GM23338 (cell line): ENCODE data around the gene MKLN1. TPM values are rescaled to one million over a fixed set of nuclear protein-coding genes. Genes with fewer than 3 reads are reported as not detected.

Source experiments
- ATAC-seq: fragments of 200-7000 bp; cut with Tn5 transposase; 3 replicates; pipeline ENCODE4 v1.9.1; 2020
- DNase-seq: peaks from one replicate; pipeline ENCODE4 v3.0.0-alpha.2; 2015; ENCODE audit warnings: low spot score
- H2AFZ ChIP-seq: fragments of 200-600 bp; sonication (generic); 2 replicates; pipeline ENCODE4 v1.8.0; 2016; ENCODE audit warnings: antibody characterized with exemption, mild to moderate bottlenecking, moderate library complexity
- H3F3A ChIP-seq: fragments of 200-600 bp; sonication (generic); replicated peaks from 2 replicates; pipeline ENCODE4 v1.8.0; 2017; ENCODE audit warnings: antibody characterized with exemption, mixed run types, low read depth
- H3K27ac ChIP-seq: fragments of 200-600 bp; sonication (generic); 2 replicates; pipeline ENCODE4 v1.6.1; 2016; ENCODE audit warnings: low read depth
- H3K27me3 ChIP-seq: fragments of 200-600 bp; sonication (generic); 2 replicates; pipeline ENCODE4 v1.8.0; 2016; ENCODE audit warnings: mild to moderate bottlenecking, mixed run types, moderate library complexity; ENCODE audit not compliant: insufficient read depth
- H3K36me3 ChIP-seq: fragments of 200-600 bp; sonication (generic); 2 replicates; pipeline ENCODE4 v1.8.0; 2016; ENCODE audit warnings: mild to moderate bottlenecking; ENCODE audit not compliant: insufficient read depth
- H3K4me1 ChIP-seq: fragments of 200-600 bp; sonication (generic); 2 replicates; pipeline ENCODE4 v1.8.0; 2016; ENCODE audit warnings: mild to moderate bottlenecking, moderate library complexity; ENCODE audit not compliant: insufficient read depth
- H3K4me2 ChIP-seq: fragments of 200-600 bp; sonication (generic); 2 replicates; pipeline ENCODE4 v1.7.1; 2017; ENCODE audit warnings: mixed run types
- H3K4me3 ChIP-seq: fragments of 200-600 bp; sonication (generic); 2 replicates; pipeline ENCODE4 v1.6.1; 2016; ENCODE audit warnings: mixed run types
- H3K79me2 ChIP-seq: fragments of 200-600 bp; sonication (generic); replicated peaks from 2 replicates; pipeline ENCODE4 v1.8.0; 2017; ENCODE audit warnings: mild to moderate bottlenecking; ENCODE audit not compliant: insufficient read depth
- H3K9me2 ChIP-seq: fragments of 200-600 bp; sonication (generic); 2 replicates; pipeline ENCODE4 v1.8.0; 2017; ENCODE audit not compliant: insufficient read depth
- H4K20me1 ChIP-seq: fragments of 200-600 bp; sonication (generic); replicated peaks from 2 replicates; pipeline ENCODE4 v1.8.0; 2017; ENCODE audit warnings: mild to moderate bottlenecking; ENCODE audit not compliant: insufficient read depth
- H3K27ac Mint-ChIP-seq: 2 replicates; pipeline ENCODE4 v1.8.0; 2020; ENCODE audit warnings: inconsistent platforms, mild to moderate bottlenecking, moderate library complexity, mixed read lengths
- H3K27me3 Mint-ChIP-seq: 3 replicates; pipeline ENCODE4 v1.8.0; 2022; ENCODE audit warnings: low read depth, mild to moderate bottlenecking, moderate library complexity, mixed read lengths, inconsistent platforms; ENCODE audit not compliant: insufficient read depth, poor library complexity
- H3K36me3 Mint-ChIP-seq: 3 replicates; pipeline ENCODE4 v1.8.0; 2021; ENCODE audit warnings: low read depth, mild to moderate bottlenecking, inconsistent platforms, moderate library complexity, mixed read lengths
- H3K4me1 Mint-ChIP-seq: 3 replicates; pipeline ENCODE4 v1.8.0; 2020; ENCODE audit warnings: mild to moderate bottlenecking, inconsistent platforms, mixed read lengths
- H3K4me3 Mint-ChIP-seq: 3 replicates; pipeline ENCODE4 v1.8.0; 2021; ENCODE audit warnings: moderate library complexity, mild to moderate bottlenecking, inconsistent platforms, mixed read lengths
- H3K9me3 Mint-ChIP-seq: 3 replicates; pipeline ENCODE4 v1.8.0; 2020; ENCODE audit warnings: moderate library complexity, mild to moderate bottlenecking, inconsistent platforms, mixed read lengths
- CREB1 ChIP-seq: fragments of 250-450 bp; sonication (Bioruptor Pico); IDR thresholded peaks from 2 replicates; pipeline ENCODE4 v1.5.0; 2020; ENCODE audit warnings: low read depth, mild to moderate bottlenecking, moderate library complexity
- EZH2 ChIP-seq: fragments of 200-600 bp; sonication (generic); IDR thresholded peaks from one replicate; pipeline ENCODE4 v1.8.0; 2017; ENCODE audit warnings: antibody characterized with exemption, mild to moderate bottlenecking, low read depth; ENCODE audit not compliant: unreplicated experiment
- EZH2phosphoT487 ChIP-seq: fragments of 200-600 bp; sonication (generic); IDR thresholded peaks from one replicate; pipeline ENCODE4 v1.8.1; 2018; ENCODE audit warnings: antibody characterized with exemption; ENCODE audit not compliant: unreplicated experiment
- NANOG ChIP-seq: IDR thresholded peaks from 2 replicates; pipeline ENCODE4 v1.6.1; 2016; ENCODE audit warnings: antibody characterized with exemption, borderline replicate concordance
- POLR2AphosphoS5 ChIP-seq: IDR thresholded peaks from 2 replicates; pipeline ENCODE4 v1.6.1; 2016; ENCODE audit warnings: antibody characterized with exemption, low read depth
- STAT1 ChIP-seq: IDR thresholded peaks from one replicate; pipeline ENCODE4 v1.6.1; 2016; ENCODE audit warnings: antibody characterized with exemption; ENCODE audit not compliant: unreplicated experiment
- ZNF114 ChIP-seq: fragments of 250-450 bp; sonication (Bioruptor Pico); IDR thresholded peaks from 2 replicates; pipeline ENCODE4 v1.5.0; 2020; ENCODE audit warnings: mild to moderate bottlenecking, moderate library complexity
- polyA plus RNA-seq: library from polyadenylated mRNA; unstranded; fragments of >200 nt; fragmentation: Nextera tagmentation; extraction: Ambion mirVana; gene quantifications from 2 replicates; pipeline ENCODE4 v1.2.1, GENCODE V29; 2016
- total RNA-seq: library from RNA; depleted of rRNA; stranded (reverse); fragments of >200 nt; shearing (Covaris generic); gene quantifications from 2 replicates; pipeline ENCODE4 v1.2.3, GENCODE V29; 2014
- TF ChIP-seq, protein P1 (sequence below): IDR thresholded peaks from one replicate; pipeline ENCODE4 v1.6.1; 2018; ENCODE audit warnings: antibody characterized with exemption; ENCODE audit not compliant: unreplicated experiment
- TF ChIP-seq, protein P2 (sequence below): IDR thresholded peaks from 2 replicates; pipeline ENCODE4 v1.6.1; 2016; ENCODE audit warnings: antibody characterized with exemption
- TF ChIP-seq, protein P3 (sequence below): fragments of 250-450 bp; sonication (Bioruptor Pico); IDR thresholded peaks from 2 replicates; pipeline ENCODE4 v1.5.0; 2020; ENCODE audit warnings: mild to moderate bottlenecking, moderate library complexity

Gene MKLN1
- total and polyA plus RNA-seq, 2 experiments from 2014 or later = 25.3 to 46.5 TPM

DNA sequence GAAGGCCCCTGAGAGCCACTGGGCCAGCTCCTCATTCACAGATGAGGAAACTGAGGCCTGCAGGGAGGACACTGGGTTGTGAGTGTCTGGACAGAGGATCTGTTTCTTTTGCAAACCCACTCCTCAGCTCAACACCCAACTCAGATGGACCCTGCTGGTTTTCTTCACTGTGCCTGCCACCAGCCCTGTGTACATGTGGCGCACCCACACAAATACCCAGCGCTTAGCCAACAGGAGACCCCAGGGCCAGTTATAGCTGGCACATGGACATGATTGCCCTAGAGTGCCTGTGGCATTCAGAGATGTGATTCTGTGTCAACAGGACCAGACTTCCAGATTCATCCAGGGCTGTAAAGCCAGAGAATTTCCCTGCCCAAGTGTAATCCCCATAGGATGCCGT, 216.3 kb downstream of the MKLN1 start:
- peaks cover 67% of the 10 kb centered on the region for H3F3A ChIP-seq
- H3K27ac ChIP-seq = peak overlapping the region; percentile 66; the same call in 1 of the 2 replicates
- H3K4me3 Mint-ChIP-seq = no peak overlapping the region
- H3K4me3 ChIP-seq = no peak overlapping the region
- H3K36me3 ChIP-seq = peaks cover 6% of the 10 kb centered on the region
- no peak overlapping the region for H2AFZ ChIP-seq
- H4K20me1 ChIP-seq = peaks cover 95% of the 10 kb centered on the region
- H3K4me2 ChIP-seq = peak overlapping the region; percentile 48
- no peaks in the 10 kb centered on the region for H3K27me3 ChIP-seq
- no peaks in the 10 kb centered on the region for H3K9me2 ChIP-seq
- H3K4me1 Mint-ChIP-seq = peaks cover 94% of the 10 kb centered on the region
- TF ChIP-seq POLR2AphosphoS5 (peak; percentile 28), STAT1 (no peak)
- peaks cover 95% of the 10 kb centered on the region for H3K4me1 ChIP-seq
- peaks cover 83% of the 10 kb centered on the region for H3K36me3 Mint-ChIP-seq
- no peaks in the 10 kb centered on the region for H3K9me3 Mint-ChIP-seq
- peaks cover 100% of the 10 kb centered on the region for H3K79me2 ChIP-seq
- no peak for DNase-seq
- H3K27me3 Mint-ChIP-seq = peaks cover 29% of the 10 kb centered on the region
- H3K27ac Mint-ChIP-seq = no peak overlapping the region
- no peak for ATAC-seq

DNA sequence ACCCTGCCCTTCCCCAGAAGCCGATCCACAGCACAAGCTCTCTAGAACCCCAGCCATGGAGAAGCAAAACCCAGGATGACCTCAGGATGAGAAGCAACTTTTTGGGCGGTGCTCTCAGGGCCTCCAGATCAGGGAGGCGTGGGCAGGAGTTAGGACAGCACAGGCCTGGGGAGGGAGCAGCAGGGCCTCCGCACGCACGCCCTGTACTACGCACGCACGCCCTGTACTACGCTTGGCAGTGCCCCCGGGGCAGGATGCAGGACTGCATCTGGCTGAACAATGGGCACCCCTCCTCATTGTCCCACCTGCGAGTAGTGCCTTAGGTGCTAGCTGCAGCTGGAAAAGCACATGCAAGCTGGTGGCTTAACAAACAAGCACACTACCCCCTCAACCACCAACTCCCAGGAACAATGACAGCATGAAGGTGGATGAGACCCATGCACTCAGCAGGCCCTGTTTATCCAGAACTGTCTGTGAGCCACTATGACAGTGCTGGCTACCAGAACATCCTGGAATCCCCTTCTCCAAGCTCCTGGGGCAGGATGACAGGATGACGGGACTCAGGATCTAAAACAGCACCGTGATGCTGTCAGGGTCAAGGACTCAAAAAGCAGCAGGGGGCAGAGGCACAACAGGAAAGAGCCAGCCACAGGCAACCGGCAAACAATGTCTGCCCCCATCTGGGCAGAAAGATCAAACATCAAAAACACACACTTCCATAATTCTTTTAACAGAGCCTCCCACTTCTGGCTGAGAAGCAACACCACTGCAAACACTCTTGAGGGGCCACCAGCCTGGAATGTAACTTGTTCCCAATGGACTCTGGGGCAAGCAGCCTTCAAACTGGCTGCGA, 217.0 kb downstream of the MKLN1 start:
- H3K4me1 Mint-ChIP-seq = peaks cover 94% of the 10 kb centered on the region
- no peaks in the 10 kb centered on the region for H3K9me3 Mint-ChIP-seq
- H3K36me3 Mint-ChIP-seq = peaks cover 83% of the 10 kb centered on the region
- Histone ChIP-seq H2AFZ (no peak overlapping the region), H4K20me1 (peaks cover 95% of the 10 kb centered on the region), H3K4me2 (peak overlapping the region; percentile 69), H3K27ac (peak overlapping the region; percentile 82; the same call in 1 of the 2 replicates), H3K27me3 (no peaks in the 10 kb centered on the region), H3F3A (peaks cover 64% of the 10 kb centered on the region), H3K79me2 (peaks cover 100% of the 10 kb centered on the region), H3K36me3 (peaks cover 6% of the 10 kb centered on the region), H3K9me2 (no peaks in the 10 kb centered on the region), H3K4me1 (peaks cover 95% of the 10 kb centered on the region), H3K4me3 (peak overlapping the region; percentile 7; the same call in 1 of the 2 replicates)
- H3K27me3 Mint-ChIP-seq = peaks cover 31% of the 10 kb centered on the region
- peak; percentile 62 for DNase-seq
- no peak for ATAC-seq
- peak overlapping the region; percentile 54; the same call in 2 of the 3 replicates for H3K4me3 Mint-ChIP-seq
- peak overlapping the region; percentile 76 for H3K27ac Mint-ChIP-seq
- no peak for TF ChIP-seq EZH2phosphoT487
- TF ChIP-seq, protein P1, sequence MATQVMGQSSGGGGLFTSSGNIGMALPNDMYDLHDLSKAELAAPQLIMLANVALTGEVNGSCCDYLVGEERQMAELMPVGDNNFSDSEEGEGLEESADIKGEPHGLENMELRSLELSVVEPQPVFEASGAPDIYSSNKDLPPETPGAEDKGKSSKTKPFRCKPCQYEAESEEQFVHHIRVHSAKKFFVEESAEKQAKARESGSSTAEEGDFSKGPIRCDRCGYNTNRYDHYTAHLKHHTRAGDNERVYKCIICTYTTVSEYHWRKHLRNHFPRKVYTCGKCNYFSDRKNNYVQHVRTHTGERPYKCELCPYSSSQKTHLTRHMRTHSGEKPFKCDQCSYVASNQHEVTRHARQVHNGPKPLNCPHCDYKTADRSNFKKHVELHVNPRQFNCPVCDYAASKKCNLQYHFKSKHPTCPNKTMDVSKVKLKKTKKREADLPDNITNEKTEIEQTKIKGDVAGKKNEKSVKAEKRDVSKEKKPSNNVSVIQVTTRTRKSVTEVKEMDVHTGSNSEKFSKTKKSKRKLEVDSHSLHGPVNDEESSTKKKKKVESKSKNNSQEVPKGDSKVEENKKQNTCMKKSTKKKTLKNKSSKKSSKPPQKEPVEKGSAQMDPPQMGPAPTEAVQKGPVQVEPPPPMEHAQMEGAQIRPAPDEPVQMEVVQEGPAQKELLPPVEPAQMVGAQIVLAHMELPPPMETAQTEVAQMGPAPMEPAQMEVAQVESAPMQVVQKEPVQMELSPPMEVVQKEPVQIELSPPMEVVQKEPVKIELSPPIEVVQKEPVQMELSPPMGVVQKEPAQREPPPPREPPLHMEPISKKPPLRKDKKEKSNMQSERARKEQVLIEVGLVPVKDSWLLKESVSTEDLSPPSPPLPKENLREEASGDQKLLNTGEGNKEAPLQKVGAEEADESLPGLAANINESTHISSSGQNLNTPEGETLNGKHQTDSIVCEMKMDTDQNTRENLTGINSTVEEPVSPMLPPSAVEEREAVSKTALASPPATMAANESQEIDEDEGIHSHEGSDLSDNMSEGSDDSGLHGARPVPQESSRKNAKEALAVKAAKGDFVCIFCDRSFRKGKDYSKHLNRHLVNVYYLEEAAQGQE = no peak
- TF ChIP-seq ZNF114 (CRISPR knock-in tag) = no peak
- TF ChIP-seq, protein P2, sequence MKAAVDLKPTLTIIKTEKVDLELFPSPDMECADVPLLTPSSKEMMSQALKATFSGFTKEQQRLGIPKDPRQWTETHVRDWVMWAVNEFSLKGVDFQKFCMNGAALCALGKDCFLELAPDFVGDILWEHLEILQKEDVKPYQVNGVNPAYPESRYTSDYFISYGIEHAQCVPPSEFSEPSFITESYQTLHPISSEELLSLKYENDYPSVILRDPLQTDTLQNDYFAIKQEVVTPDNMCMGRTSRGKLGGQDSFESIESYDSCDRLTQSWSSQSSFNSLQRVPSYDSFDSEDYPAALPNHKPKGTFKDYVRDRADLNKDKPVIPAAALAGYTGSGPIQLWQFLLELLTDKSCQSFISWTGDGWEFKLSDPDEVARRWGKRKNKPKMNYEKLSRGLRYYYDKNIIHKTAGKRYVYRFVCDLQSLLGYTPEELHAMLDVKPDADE = no peak
- TF ChIP-seq, protein P3, sequence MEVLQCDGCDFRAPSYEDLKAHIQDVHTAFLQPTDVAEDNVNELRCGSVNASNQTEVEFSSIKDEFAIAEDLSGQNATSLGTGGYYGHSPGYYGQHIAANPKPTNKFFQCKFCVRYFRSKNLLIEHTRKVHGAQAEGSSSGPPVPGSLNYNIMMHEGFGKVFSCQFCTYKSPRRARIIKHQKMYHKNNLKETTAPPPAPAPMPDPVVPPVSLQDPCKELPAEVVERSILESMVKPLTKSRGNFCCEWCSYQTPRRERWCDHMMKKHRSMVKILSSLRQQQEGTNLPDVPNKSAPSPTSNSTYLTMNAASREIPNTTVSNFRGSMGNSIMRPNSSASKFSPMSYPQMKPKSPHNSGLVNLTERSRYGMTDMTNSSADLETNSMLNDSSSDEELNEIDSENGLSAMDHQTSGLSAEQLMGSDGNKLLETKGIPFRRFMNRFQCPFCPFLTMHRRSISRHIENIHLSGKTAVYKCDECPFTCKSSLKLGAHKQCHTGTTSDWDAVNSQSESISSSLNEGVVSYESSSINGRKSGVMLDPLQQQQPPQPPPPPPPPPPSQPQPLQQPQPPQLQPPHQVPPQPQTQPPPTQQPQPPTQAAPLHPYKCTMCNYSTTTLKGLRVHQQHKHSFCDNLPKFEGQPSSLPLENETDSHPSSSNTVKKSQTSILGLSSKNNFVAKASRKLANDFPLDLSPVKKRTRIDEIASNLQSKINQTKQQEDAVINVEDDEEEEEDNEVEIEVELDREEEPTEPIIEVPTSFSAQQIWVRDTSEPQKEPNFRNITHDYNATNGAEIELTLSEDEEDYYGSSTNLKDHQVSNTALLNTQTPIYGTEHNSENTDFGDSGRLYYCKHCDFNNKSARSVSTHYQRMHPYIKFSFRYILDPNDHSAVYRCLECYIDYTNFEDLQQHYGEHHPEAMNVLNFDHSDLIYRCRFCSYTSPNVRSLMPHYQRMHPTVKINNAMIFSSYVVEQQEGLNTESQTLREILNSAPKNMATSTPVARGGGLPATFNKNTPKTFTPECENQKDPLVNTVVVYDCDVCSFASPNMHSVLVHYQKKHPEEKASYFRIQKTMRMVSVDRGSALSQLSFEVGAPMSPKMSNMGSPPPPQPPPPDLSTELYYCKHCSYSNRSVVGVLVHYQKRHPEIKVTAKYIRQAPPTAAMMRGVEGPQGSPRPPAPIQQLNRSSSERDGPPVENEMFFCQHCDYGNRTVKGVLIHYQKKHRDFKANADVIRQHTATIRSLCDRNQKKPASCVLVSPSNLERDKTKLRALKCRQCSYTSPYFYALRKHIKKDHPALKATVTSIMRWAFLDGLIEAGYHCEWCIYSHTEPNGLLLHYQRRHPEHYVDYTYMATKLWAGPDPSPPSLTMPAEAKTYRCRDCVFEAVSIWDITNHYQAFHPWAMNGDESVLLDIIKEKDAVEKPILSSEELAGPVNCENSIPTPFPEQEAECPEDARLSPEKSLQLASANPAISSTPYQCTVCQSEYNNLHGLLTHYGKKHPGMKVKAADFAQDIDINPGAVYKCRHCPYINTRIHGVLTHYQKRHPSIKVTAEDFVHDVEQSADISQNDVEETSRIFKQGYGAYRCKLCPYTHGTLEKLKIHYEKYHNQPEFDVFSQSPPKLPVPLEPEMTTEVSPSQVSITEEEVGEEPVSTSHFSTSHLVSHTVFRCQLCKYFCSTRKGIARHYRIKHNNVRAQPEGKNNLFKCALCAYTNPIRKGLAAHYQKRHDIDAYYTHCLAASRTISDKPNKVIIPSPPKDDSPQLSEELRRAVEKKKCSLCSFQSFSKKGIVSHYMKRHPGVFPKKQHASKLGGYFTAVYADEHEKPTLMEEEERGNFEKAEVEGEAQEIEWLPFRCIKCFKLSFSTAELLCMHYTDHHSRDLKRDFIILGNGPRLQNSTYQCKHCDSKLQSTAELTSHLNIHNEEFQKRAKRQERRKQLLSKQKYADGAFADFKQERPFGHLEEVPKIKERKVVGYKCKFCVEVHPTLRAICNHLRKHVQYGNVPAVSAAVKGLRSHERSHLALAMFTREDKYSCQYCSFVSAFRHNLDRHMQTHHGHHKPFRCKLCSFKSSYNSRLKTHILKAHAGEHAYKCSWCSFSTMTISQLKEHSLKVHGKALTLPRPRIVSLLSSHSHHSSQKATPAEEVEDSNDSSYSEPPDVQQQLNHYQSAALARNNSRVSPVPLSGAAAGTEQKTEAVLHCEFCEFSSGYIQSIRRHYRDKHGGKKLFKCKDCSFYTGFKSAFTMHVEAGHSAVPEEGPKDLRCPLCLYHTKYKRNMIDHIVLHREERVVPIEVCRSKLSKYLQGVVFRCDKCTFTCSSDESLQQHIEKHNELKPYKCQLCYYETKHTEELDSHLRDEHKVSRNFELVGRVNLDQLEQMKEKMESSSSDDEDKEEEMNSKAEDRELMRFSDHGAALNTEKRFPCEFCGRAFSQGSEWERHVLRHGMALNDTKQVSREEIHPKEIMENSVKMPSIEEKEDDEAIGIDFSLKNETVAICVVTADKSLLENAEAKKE (CRISPR knock-in tag) = no peak
- TF ChIP-seq NANOG = no peak
- TF ChIP-seq EZH2 = no peak
- no peak for TF ChIP-seq CREB1 (CRISPR knock-in tag)
- TF ChIP-seq POLR2AphosphoS5 = peak; percentile 13; the same call in 1 of the 2 replicates
